IPS-15b (cell line): ENCODE results near the gene CCHCR1.
"Not testable (repeated sequence)": the region's sequence is repeated elsewhere in the genome, so short reads cannot be mapped to it uniquely, and the experiment has no call there.

Source experiments
- H3K27me3 ChIP-seq: one replicate; pipeline ENCODE4 v1.6.1; 2013; ENCODE audit warnings: low read length; ENCODE audit not compliant: control insufficient read depth, insufficient read depth
- H3K36me3 ChIP-seq: one replicate; pipeline ENCODE4 v1.6.1; 2013; ENCODE audit warnings: low read length; ENCODE audit not compliant: control insufficient read depth, insufficient read depth
- H3K4me1 ChIP-seq: one replicate; pipeline ENCODE4 v1.6.1; 2013; ENCODE audit warnings: mild to moderate bottlenecking, low read length; ENCODE audit not compliant: control insufficient read depth, insufficient read depth
- H3K4me3 ChIP-seq: one replicate; pipeline ENCODE4 v1.5.1; 2013; ENCODE audit warnings: low read depth, low read length
- H3K9ac ChIP-seq: one replicate; pipeline ENCODE4 v1.6.1; 2013; ENCODE audit warnings: low read depth, mild to moderate bottlenecking, low read length
- H3K9me3 ChIP-seq: one replicate; pipeline ENCODE4 v1.6.1; 2013; ENCODE audit warnings: mild to moderate bottlenecking, low read length; ENCODE audit not compliant: control insufficient read depth, insufficient read depth

CCHCR1 gene

GRCh38 chr6:31157513-31158139, at the start of gene CCHCR1:
TSS of gene CCHCR1 (minus strand) at chr6:31157802. CDS start at chr6:31157600, 202 bp downstream.
- peak within 1 kb of the TSS; percentile 50 for H3K9ac ChIP-seq
- H3K27me3 ChIP-seq, result no peaks in the 10 kb centered on the region
- H3K4me3 ChIP-seq, result peak within 1 kb of the TSS; percentile 94
- H3K4me1 ChIP-seq, result peaks cover 4% of the 10 kb centered on the region
- H3K9me3 ChIP-seq, result no peaks in the 10 kb centered on the region
- peaks cover 25% of the 10 kb centered on the region for H3K36me3 ChIP-seq

- H3K9me3 ChIP-seq, result no peaks in the 10 kb centered on the region
- H3K4me1 ChIP-seq, result peaks cover 18% of the 10 kb centered on the region
- no peaks in the 10 kb centered on the region for H3K27me3 ChIP-seq
- H3K4me3 ChIP-seq, result no peak overlapping the region
- H3K9ac ChIP-seq, result no peak overlapping the region
- H3K36me3 ChIP-seq, result no peaks in the 10 kb centered on the region
Measured at GRCh38 chr6:31205638-31206037, 48.0 kb upstream of the CCHCR1 start.

- H3K9ac ChIP-seq, result no peak overlapping the region
- H3K4me1 ChIP-seq, result peaks cover 16% of the 10 kb centered on the region
- no peak overlapping the region for H3K4me3 ChIP-seq
- no peaks in the 10 kb centered on the region for H3K36me3 ChIP-seq
- no peaks in the 10 kb centered on the region for H3K9me3 ChIP-seq
- no peaks in the 10 kb centered on the region for H3K27me3 ChIP-seq
Measured at GRCh38 chr6:31204751-31205145, 47.1 kb upstream of the CCHCR1 start.

GRCh38 chr6:31203345-31203979, 45.9 kb upstream of the CCHCR1 start:
- H3K27me3 ChIP-seq, result no peaks in the 10 kb centered on the region
- H3K9me3 ChIP-seq, result no peaks in the 10 kb centered on the region
- H3K4me3 ChIP-seq, result peak overlapping the region; percentile 8
- H3K36me3 ChIP-seq, result no peaks in the 10 kb centered on the region
- no peak overlapping the region for H3K9ac ChIP-seq
- peaks cover 16% of the 10 kb centered on the region for H3K4me1 ChIP-seq

- Histone ChIP-seq H3K9me3 (no peaks in the 10 kb centered on the region), H3K4me3 (no peak overlapping the region), H3K4me1 (peaks cover 16% of the 10 kb centered on the region), H3K36me3 (no peaks in the 10 kb centered on the region), H3K27me3 (no peaks in the 10 kb centered on the region), H3K9ac (no peak overlapping the region)
Measured at GRCh38 chr6:31202259-31203166, 44.9 kb upstream of the CCHCR1 start.

GRCh38 chr6:31199105-31199452, 41.5 kb upstream of the CCHCR1 start:
- not testable (repeated sequence) for H3K9ac ChIP-seq, H3K9me3 ChIP-seq, H3K27me3 ChIP-seq, H3K36me3 ChIP-seq, H3K4me3 ChIP-seq
- peaks cover 16% of the 10 kb centered on the region for H3K4me1 ChIP-seq

GRCh38 chr6:31197559-31198305, 40.1 kb upstream of the CCHCR1 start:
- no peak overlapping the region for H3K9ac ChIP-seq
- peak overlapping the region; percentile 71 for H3K4me3 ChIP-seq
- H3K36me3 ChIP-seq, result no peaks in the 10 kb centered on the region

GRCh38 chr6:31196251-31197022, 38.8 kb upstream of the CCHCR1 start:
- H3K9ac ChIP-seq, H3K4me1 ChIP-seq, H3K27me3 ChIP-seq, H3K4me3 ChIP-seq, H3K36me3 ChIP-seq, H3K9me3 ChIP-seq: not testable (repeated sequence)

More at GRCh38 chr6:31197559-31198305, 40.1 kb upstream of the CCHCR1 start:
- H3K4me1 ChIP-seq, result peaks cover 2% of the 10 kb centered on the region
- H3K9me3 ChIP-seq, result no peaks in the 10 kb centered on the region
- no peaks in the 10 kb centered on the region for H3K27me3 ChIP-seq

- H3K9ac ChIP-seq, H3K27me3 ChIP-seq, H3K9me3 ChIP-seq, H3K4me1 ChIP-seq, H3K36me3 ChIP-seq, H3K4me3 ChIP-seq: not testable (repeated sequence)
Measured at GRCh38 chr6:31195308-31195979, 37.8 kb upstream of the CCHCR1 start.

- Histone ChIP-seq H3K4me3 (no peak overlapping the region), H3K36me3 (no peaks in the 10 kb centered on the region), H3K9me3 (no peaks in the 10 kb centered on the region), H3K9ac (no peak overlapping the region), H3K4me1 (peaks cover 1% of the 10 kb centered on the region), H3K27me3 (no peaks in the 10 kb centered on the region)
Measured at GRCh38 chr6:31194061-31194834, 36.6 kb upstream of the CCHCR1 start.
